ENCODE measurements around the gene ERP27. TPM values are rescaled to one million over a fixed set of nuclear protein-coding genes. Genes with fewer than 3 reads are reported as not detected.

ERP27 gene
- total and polyA plus RNA-seq, 2 donors (not counting 3 experiments of a cell fraction or from before 2014, with no cell fraction given) = 0.70 to 0.88 TPM

GRCh38 chr12:14919455-14919854 lies 18.9 kb downstream of the ERP27 start:
- Histone ChIP-seq H3K4me2 (ENCODE audit: insufficient read depth, low read length) (no peak overlapping the region), H3K27me3 (ENCODE audit: control insufficient read depth in 2 of 2, insufficient read depth in 2 of 2, low read length in 2 of 2) (no peaks in the 10 kb centered on the region), H3K9me1 (replicated peaks; ENCODE audit: control insufficient read depth, extremely low read depth, insufficient read depth, low read length) (no peaks in the 10 kb centered on the region), H3K36me3 (ENCODE audit: control insufficient read depth in 2 of 2, extremely low read depth in 1 of 2, insufficient read depth in 2 of 2, low read length in 2 of 2) (no peaks in the 10 kb centered on the region), H3K9ac (replicated peaks; ENCODE audit: extremely low read depth, insufficient read depth, low read length) (no peak overlapping the region), H4K20me1 (replicated peaks; ENCODE audit: control insufficient read depth, extremely low read depth, insufficient read depth, low read length) (no peaks in the 10 kb centered on the region), H3K79me2 (ENCODE audit: control insufficient read depth, insufficient read depth, low read length) (no peaks in the 10 kb centered on the region), H3K4me3 (replicated peaks in 1 of 3; ENCODE audit: insufficient read depth in 1 of 3, low read depth in 1 of 3, low read length in 3 of 3) (no peak overlapping the region), H3K4me1 (ENCODE audit: control insufficient read depth, extremely low read depth, insufficient read depth, low read length) (no peaks in the 10 kb centered on the region), H3K9me3 (replicated peaks; ENCODE audit: control insufficient read depth, insufficient read depth, low read length) (no peaks in the 10 kb centered on the region), H2AFZ (ENCODE audit: low read depth, low read length) (no peak overlapping the region), H3K27ac (ENCODE audit: insufficient read depth, low read depth, low read length) (no peak overlapping the region)
- ChIA-PET CTCF (no interaction called here), POLR2A (no interaction called here)
- intact Hi-C loops (cut with micrococcal nuclease) = no loop called here
- no peak for TF ChIP-seq EZH2 (IDR thresholded peaks at IDR 0.05; ENCODE audit: borderline replicate concordance, low read depth, low read length, severe bottlenecking)
- TF ChIP-seq FOS (IDR thresholded peaks at IDR 0.05; ENCODE audit: borderline replicate concordance, insufficient read depth, low read length) = no peak
- TF ChIP-seq CTCF (IDR thresholded peaks at IDR 0.05; ENCODE audit: extremely low read depth in 1 of 2, insufficient read depth in 1 of 2, low read depth in 1 of 2, low read length in 2 of 2) = no peak
- no peak for TF ChIP-seq POLR2AphosphoS5 (IDR thresholded peaks at IDR 0.05; ENCODE audit: insufficient read depth, low read depth, low read length)
- no peak for TF ChIP-seq GATA2 (IDR thresholded peaks at IDR 0.05; ENCODE audit: insufficient read depth, insufficient read length, low read depth, low read length)
- TF ChIP-seq POLR2A (IDR thresholded peaks at IDR 0.05; ENCODE audit: low read depth, low read length) = no peak
- no peak for TF ChIP-seq MAX (IDR thresholded peaks at IDR 0.05; ENCODE audit: insufficient read depth, insufficient read length)
- TF ChIP-seq JUN (IDR thresholded peaks at IDR 0.05; ENCODE audit: borderline replicate concordance, insufficient read depth, insufficient read length, low read depth) = no peak
- no peak for TF ChIP-seq MYC (IDR thresholded peaks at IDR 0.05; ENCODE audit: low read depth, low read length)
- DNase-seq (ENCODE audit: low read depth, low spot score) (no peak), FAIRE-seq (no peak)
- BruUV-seq (replicated peaks) = no TSS peak
- dilution Hi-C loops (cut with MboI; ENCODE audit: extremely low pct_ligation_motif_present, low sequenced_read_pairs) = no loop called here
